Astrocyte of the cerebellum (primary cell): Measurements from ENCODE around the gene UCK1.

ENCODE experiments used
- DNase-seq: peaks from one replicate; pipeline ENCODE4 v3.0.0-alpha.2; 2011; ENCODE audit warnings: low read depth
- H3K4me3 ChIP-seq: 2 replicates; pipeline ENCODE4 v1.5.1; 2011; ENCODE audit warnings: mild to moderate bottlenecking, low read depth, low read length, moderate library complexity
- in situ Hi-C: cut with HindIII; loops from 2 replicates; pipeline ENCODE4 v1.10.0; 2017; ENCODE audit warnings: low sequenced_read_pairs
- TF ChIP-seq, protein P1 (sequence below): IDR thresholded peaks from 2 replicates; pipeline ENCODE4 v1.5.1; 2012; ENCODE audit warnings: low read length, low read depth, moderate library complexity, mild to moderate bottlenecking; ENCODE audit errors: missing control alignments

The UCK1 gene

DNA sequence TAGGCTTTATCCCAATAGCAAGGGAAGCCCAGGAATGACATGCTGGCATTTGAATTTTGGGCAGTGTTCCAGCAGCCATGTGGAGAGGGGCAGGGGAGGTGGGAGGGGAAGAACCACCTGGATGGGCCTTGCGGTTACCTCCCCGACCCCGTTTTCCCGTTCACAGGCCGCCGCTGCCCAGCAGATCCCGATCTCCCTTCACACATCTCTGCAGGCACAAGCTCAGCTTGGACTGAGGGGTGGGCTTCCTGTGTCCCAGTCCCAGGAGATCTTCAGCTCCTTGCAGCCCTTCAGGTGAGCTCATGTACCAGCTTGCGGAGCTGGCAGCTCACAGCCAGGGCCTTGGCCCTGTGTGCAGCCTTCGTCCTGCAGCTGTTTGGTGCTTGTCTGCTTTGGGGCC, 44.1 kb downstream of the UCK1 start:
- in situ Hi-C loops = no loop called here
- TF ChIP-seq, protein P1, sequence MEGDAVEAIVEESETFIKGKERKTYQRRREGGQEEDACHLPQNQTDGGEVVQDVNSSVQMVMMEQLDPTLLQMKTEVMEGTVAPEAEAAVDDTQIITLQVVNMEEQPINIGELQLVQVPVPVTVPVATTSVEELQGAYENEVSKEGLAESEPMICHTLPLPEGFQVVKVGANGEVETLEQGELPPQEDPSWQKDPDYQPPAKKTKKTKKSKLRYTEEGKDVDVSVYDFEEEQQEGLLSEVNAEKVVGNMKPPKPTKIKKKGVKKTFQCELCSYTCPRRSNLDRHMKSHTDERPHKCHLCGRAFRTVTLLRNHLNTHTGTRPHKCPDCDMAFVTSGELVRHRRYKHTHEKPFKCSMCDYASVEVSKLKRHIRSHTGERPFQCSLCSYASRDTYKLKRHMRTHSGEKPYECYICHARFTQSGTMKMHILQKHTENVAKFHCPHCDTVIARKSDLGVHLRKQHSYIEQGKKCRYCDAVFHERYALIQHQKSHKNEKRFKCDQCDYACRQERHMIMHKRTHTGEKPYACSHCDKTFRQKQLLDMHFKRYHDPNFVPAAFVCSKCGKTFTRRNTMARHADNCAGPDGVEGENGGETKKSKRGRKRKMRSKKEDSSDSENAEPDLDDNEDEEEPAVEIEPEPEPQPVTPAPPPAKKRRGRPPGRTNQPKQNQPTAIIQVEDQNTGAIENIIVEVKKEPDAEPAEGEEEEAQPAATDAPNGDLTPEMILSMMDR = no peak
- H3K4me3 ChIP-seq = no peak overlapping the region
- no peak for DNase-seq

DNA sequence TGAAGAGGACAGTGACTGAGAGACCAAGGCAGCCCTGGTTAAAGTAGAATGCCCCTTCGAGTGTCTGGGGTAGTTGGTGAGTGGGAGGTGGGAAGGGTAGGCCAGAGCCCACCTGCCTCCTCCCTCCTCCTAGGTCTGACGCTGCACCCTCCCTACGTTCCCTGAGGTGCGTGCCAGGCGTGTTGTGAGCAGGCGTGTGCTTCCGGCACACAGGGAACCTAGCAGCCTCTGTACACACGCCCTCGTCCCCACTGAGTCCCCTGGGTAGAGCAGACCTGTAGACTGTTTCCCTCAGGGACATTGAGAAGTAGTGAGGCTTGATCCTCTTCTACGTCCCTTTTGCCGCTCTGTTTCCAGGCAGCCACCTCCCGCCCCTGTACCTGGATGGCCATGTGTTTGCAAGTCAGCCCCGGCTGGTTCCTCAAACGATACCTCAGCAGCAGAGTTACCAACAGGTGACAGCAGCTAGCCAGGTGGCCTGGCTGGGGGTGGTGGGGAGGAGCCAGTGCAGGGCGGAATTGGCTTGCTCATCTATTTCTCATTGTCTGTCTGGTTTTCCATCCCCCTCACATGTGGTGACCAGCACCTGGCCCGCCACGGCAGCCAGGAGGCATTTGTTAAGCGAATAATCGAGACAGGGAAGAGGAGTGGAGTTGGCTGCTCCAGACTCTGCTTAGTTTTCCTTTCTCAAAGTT, 45.2 kb downstream of the UCK1 start:
- TF ChIP-seq, protein P1 = no peak
- DNase-seq = no peak
- in situ Hi-C loops = no loop called here
- H3K4me3 ChIP-seq = no peak overlapping the region

DNA sequence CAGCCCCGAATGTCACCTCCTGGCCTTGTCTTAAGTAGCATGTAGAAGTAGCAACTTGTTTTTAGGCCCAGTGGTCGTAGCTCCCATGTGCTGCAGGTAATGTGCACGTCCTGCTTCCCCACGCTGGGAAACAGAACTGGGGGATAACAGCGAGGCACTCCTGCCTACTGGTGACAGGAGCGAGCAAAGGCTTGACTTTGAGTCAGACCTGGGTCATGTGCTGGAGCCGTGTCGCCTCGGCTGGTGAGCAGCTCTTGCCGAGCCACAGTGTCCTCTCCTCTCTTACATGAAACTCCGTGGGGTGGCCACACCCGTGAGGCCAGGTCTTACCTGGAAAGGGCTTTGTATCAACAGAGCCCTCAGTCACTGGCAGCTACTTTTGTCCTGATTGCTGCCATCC, 45.9 kb downstream of the UCK1 start:
- TF ChIP-seq, protein P1 = no peak
- no peak overlapping the region for H3K4me3 ChIP-seq
- no peak for DNase-seq
- in situ Hi-C loops = no loop called here

DNA sequence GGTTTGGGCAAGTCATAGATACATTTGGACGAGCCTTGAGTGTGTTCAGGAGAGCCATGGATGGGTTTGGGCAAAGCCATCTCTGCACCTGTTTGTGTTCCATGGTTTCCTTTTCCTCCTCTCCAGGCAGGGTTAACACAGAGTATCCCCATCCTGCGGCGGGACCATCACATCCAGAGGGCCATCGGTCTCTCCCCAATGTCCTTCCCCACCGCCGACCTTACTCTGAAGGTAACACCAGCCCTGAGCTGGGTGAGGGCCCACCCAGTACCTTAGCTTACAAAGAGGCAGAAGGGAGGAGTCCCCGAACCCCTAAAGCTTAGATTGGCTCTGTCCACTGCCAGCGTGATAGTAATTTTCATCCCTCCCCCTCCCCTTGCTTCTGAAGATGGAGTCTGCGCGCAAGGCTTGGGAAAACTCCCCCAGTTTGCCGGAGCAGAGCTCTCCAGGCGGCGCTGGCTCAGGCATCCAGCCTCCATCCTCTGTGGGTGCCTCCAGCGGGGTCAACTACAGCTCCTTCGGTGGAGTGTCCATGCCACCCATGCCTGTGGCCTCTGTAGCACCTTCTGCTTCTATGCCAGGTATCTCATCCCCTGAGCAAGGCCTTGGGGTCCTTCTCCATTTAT, 46.4 kb downstream of the UCK1 start:
- in situ Hi-C loops = no loop called here
- no peak overlapping the region for H3K4me3 ChIP-seq
- DNase-seq = no peak
- TF ChIP-seq, protein P1 = no peak

DNA sequence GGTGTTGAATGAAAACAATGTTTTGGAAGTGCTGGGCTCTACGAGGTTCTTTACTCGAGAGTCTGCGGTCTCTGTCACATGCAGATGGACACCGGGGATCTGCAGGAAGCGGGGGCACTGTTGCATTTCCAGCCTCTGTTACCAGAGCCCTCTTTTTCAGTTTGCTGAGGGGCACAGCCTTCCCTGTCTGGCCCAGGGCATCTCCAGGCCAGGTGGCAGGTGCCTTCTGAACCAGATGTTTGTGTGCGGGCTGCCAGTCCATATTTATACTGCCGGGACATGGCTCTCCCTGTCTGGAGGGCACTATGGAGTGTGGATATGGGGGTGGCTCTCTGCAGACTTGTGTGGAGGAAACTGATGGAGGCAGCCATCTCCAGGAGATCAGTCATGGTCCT, 47.0 kb downstream of the UCK1 start:
- in situ Hi-C loops = no loop called here
- no peak overlapping the region for H3K4me3 ChIP-seq
- TF ChIP-seq, protein P1 = no peak
- DNase-seq = no peak

DNA sequence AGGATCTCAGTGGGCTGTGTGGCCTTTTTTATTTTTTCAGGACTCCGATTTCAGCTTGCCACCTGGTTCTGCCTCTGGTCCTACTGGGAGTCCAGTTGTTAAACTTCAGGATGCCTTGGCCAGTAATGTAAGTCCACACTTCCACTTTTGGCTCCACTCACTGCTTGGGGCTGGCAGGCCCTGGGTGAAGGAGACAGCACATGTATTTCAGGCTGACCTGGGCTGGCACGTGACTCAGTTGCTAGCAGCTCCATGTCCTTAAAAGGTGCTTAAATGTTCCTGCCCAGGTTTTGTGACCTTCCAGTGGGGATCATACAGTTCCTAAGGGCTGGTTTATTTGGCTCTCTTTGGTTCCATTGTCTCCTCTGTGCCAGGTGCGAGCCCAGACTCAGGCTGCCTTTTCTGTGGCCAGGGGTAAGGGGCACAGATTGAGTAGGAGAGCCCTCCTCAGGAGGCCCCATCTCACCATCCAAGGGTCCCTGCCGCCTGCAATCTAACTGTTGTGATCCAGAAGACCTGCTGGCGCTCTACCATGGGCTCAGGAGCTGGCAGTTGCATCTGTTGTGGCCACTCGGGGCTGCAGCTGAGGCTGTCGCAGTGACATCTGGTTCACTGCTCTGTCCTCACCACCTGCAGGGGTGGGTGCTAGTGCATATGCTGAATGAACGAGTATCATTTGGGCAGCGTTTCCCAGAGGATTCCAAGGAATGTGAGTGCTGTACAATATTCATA, 47.6 kb downstream of the UCK1 start:
- TF ChIP-seq, protein P1 = no peak
- in situ Hi-C loops = no loop called here
- H3K4me3 ChIP-seq = no peak overlapping the region
- DNase-seq = no peak
